H9 (cell line): ENCODE data around the gene NME8. TPM values are rescaled to one million over a fixed set of nuclear protein-coding genes. Genes with fewer than 3 reads are reported as not detected.

Source experiments
- DNase-seq: peaks from one replicate; pipeline ENCODE4 v3.0.0-alpha.2; 2017
- H2AFZ ChIP-seq: one replicate; pipeline ENCODE4 v1.6.1; 2013; ENCODE audit warnings: mild to moderate bottlenecking, low read length, control low read depth, moderate library complexity
- H2AK5ac ChIP-seq: 2 replicates; pipeline ENCODE4 v1.6.1; 2013; ENCODE audit warnings: low read length, control low read depth, mixed read lengths; ENCODE audit not compliant: insufficient read length
- H2BK120ac ChIP-seq: one replicate; pipeline ENCODE4 v1.6.1; 2013; ENCODE audit warnings: low read depth, mild to moderate bottlenecking, low read length, control low read depth, inconsistent platforms; ENCODE audit not compliant: poor library complexity, severe bottlenecking
- H2BK12ac ChIP-seq: 2 replicates; pipeline ENCODE4 v1.6.1; 2013; ENCODE audit warnings: low read length, control low read depth, mixed read lengths, low read depth; ENCODE audit not compliant: insufficient read length
- H2BK15ac ChIP-seq: 2 replicates; pipeline ENCODE4 v1.6.1; 2013; ENCODE audit warnings: low read depth, low read length, control low read depth
- H2BK20ac ChIP-seq: one replicate; pipeline ENCODE4 v1.6.1; 2013; ENCODE audit warnings: low read depth, mild to moderate bottlenecking, low read length, control low read depth, inconsistent platforms; ENCODE audit not compliant: poor library complexity, severe bottlenecking
- H2BK5ac ChIP-seq: 2 replicates; pipeline ENCODE4 v1.6.1; 2013; ENCODE audit warnings: low read length, control low read depth, mixed read lengths; ENCODE audit not compliant: insufficient read length
- H3K14ac ChIP-seq: 2 replicates; pipeline ENCODE4 v1.6.1; 2013; ENCODE audit warnings: low read length, control low read depth; ENCODE audit not compliant: insufficient read depth
- H3K18ac ChIP-seq: 2 replicates; pipeline ENCODE4 v1.6.1; 2013; ENCODE audit warnings: low read depth, mild to moderate bottlenecking, mixed read lengths, low read length, control low read depth; ENCODE audit not compliant: insufficient read length
- H3K23ac ChIP-seq: 2 replicates; pipeline ENCODE4 v1.6.1; 2013; ENCODE audit warnings: low read length, control low read depth, mixed read lengths, low read depth; ENCODE audit not compliant: insufficient read length
- H3K23me2 ChIP-seq: 2 replicates; pipeline ENCODE4 v1.6.1; 2013; ENCODE audit warnings: low read depth, mild to moderate bottlenecking, mixed read lengths, low read length, control low read depth; ENCODE audit not compliant: insufficient read length, poor library complexity, severe bottlenecking
- H3K27ac ChIP-seq: 2 replicates; pipeline ENCODE4 v1.5.1; 2013; ENCODE audit warnings: low read length, control low read depth, mixed read lengths, low read depth; ENCODE audit not compliant: insufficient read length
- H3K27me3 ChIP-seq: 2 replicates; pipeline ENCODE4 v1.6.1; 2013; ENCODE audit warnings: low read length, control low read depth, inconsistent platforms; ENCODE audit not compliant: insufficient read depth
- H3K4ac ChIP-seq: 2 replicates; pipeline ENCODE4 v1.6.1; 2013; ENCODE audit warnings: low read depth, mild to moderate bottlenecking, control low read depth, inconsistent platforms, low read length, moderate library complexity
- H3K4me1 ChIP-seq: 2 replicates; pipeline ENCODE4 v1.6.1; 2013; ENCODE audit warnings: low read length, control low read depth, inconsistent platforms; ENCODE audit not compliant: insufficient read depth
- H3K4me2 ChIP-seq: 2 replicates; pipeline ENCODE4 v1.6.1; 2013; ENCODE audit warnings: low read length, control low read depth, mixed read lengths; ENCODE audit not compliant: insufficient read length, insufficient read depth
- H3K56ac ChIP-seq: 2 replicates; pipeline ENCODE4 v1.6.1; 2013; ENCODE audit warnings: low read depth, mild to moderate bottlenecking, mixed read lengths, low read length, control low read depth; ENCODE audit not compliant: insufficient read length
- H3K79me1 ChIP-seq: 2 replicates; pipeline ENCODE4 v1.6.1; 2013; ENCODE audit warnings: low read depth, mild to moderate bottlenecking, moderate library complexity, low read length, control low read depth, inconsistent platforms; ENCODE audit not compliant: insufficient read depth, poor library complexity, severe bottlenecking
- H3K79me2 ChIP-seq: 2 replicates; pipeline ENCODE4 v1.6.1; 2013; ENCODE audit warnings: low read length, control low read depth, inconsistent platforms; ENCODE audit not compliant: insufficient read depth
- H3K9ac ChIP-seq: 2 replicates; pipeline ENCODE4 v1.6.1; 2013; ENCODE audit warnings: low read length, control low read depth, mixed read lengths; ENCODE audit not compliant: insufficient read length; ENCODE audit errors: extremely low read depth
- H3K9me3 ChIP-seq: one replicate; pipeline ENCODE4 v1.6.1; 2013; ENCODE audit warnings: low read depth, low read length, inconsistent platforms; ENCODE audit not compliant: control insufficient read depth
- H3T11ph ChIP-seq: one replicate; pipeline ENCODE4 v1.6.1; 2013; ENCODE audit warnings: mild to moderate bottlenecking, low read length, control low read depth, inconsistent platforms
- H4K20me1 ChIP-seq: one replicate; pipeline ENCODE4 v1.6.1; 2013; ENCODE audit not compliant: control insufficient read depth, insufficient read length, insufficient read depth
- H4K5ac ChIP-seq: 2 replicates; pipeline ENCODE4 v1.6.1; 2013; ENCODE audit warnings: low read depth, mild to moderate bottlenecking, mixed read lengths, low read length, control low read depth; ENCODE audit not compliant: insufficient read length
- H4K8ac ChIP-seq: replicated peaks from 2 replicates; pipeline ENCODE4 v1.6.1; 2013; ENCODE audit warnings: low read length, control low read depth, mixed read lengths, low read depth; ENCODE audit not compliant: insufficient read length
- H4K91ac ChIP-seq: 2 replicates; pipeline ENCODE4 v1.6.1; 2013; ENCODE audit warnings: low read depth, mild to moderate bottlenecking, moderate library complexity, mixed read lengths, low read length, control low read depth; ENCODE audit not compliant: insufficient read length
- H3K27ac Mint-ChIP-seq, 3 experiments: 2 replicates in 2 of 3; 3 replicates in 1 of 3; pipeline ENCODE4 v1.8.0; 2020 to 2021; ENCODE audit warnings: mixed read lengths in 3 of 3, mild to moderate bottlenecking in 1 of 3, moderate library complexity in 1 of 3
- H3K27me3 Mint-ChIP-seq: 2 replicates; pipeline ENCODE4 v1.8.0; 2021; ENCODE audit warnings: low read depth, mild to moderate bottlenecking, moderate library complexity, mixed read lengths
- H3K36me3 Mint-ChIP-seq, 3 experiments: 2 replicates in 2 of 3; 3 replicates in 1 of 3; pipeline ENCODE4 v1.8.0; 2020 to 2021; ENCODE audit warnings: low read depth in 3 of 3, mixed read lengths in 3 of 3; ENCODE audit not compliant: insufficient read depth in 1 of 3
- H3K4me1 Mint-ChIP-seq, 2 experiments: 2 replicates each; pipeline ENCODE4 v1.8.0; 2020; ENCODE audit warnings: mixed read lengths in 2 of 2
- H3K4me3 Mint-ChIP-seq, 2 experiments: 2 replicates in 1 of 2; 3 replicates in 1 of 2; pipeline ENCODE4 v1.8.0; 2020 to 2021; ENCODE audit warnings: mild to moderate bottlenecking in 2 of 2, mixed read lengths in 2 of 2, moderate library complexity in 1 of 2
- H3K9me3 Mint-ChIP-seq, 2 experiments: 2 replicates in 1 of 2; 3 replicates in 1 of 2; pipeline ENCODE4 v1.8.0; 2020; ENCODE audit warnings: mild to moderate bottlenecking in 2 of 2, mixed read lengths in 2 of 2, moderate library complexity in 1 of 2
- WGBS: extraction: QIAGEN DNeasy Blood & Tissue Kit; methylation state at CpG from one replicate; pipeline ENCODE4 v1.1.7; 2013; ENCODE audit warnings: missing lambda C conversion rate, low lambda C conversion rate, mixed read lengths; ENCODE audit not compliant: insufficient read length; ENCODE audit errors: extremely low coverage; 5-methylcytosine and 5-hydroxymethylcytosine counted together
- total RNA-seq: library from RNA; stranded (reverse); gene quantifications from 2 replicates; pipeline ENCODE4 v1.2.1, GENCODE V29; 2021
- TF ChIP-seq, protein P1 (sequence below): fragments of 200-600 bp; sonication (generic); conservative IDR thresholded peaks from 3 replicates; pipeline ENCODE4 v1.8.0; 2021; ENCODE audit warnings: antibody characterized with exemption, mild to moderate bottlenecking

NME8 gene
- total RNA-seq, 1 experiment from 2014 or later = 0.33 TPM

DNA sequence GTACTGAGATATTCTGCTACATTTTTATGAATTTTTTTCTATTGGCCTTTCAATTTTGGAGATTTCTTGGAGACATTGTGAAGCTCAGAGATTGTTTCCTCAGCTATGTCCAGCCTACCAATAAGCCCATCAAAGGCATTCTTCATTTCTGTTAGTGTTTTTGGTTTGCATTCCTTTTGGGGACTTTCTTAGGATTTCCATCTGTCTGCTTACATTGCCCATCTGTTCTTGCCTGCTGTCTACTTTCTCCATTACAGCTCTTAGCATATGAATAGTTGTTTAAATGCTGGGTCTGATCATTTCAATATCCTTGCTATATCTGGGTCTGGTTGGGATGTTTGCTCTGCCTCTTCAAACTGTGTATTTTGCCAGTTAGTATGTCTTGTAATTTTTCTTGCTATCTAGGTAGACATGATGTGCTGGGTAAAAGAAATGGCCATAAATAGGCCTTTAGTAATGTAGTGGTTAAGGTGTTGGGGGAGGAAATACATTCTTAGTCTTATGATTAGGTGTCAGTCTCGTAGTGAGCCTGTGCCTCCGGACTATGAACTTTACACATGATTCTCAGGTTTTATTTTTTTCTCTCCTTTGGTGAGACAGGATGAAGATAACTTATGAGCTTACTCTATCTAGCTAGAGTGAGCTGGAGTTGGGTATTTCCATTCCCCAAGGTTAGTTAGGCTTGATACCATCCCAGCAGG lies 32.6 kb upstream of the NME8 start:
- no peak overlapping the region for H2BK12ac ChIP-seq
- H3K27ac ChIP-seq = no peak overlapping the region
- no CpG with 5 or more reads among the region's 2 CpGs for WGBS
- no peaks in the 10 kb centered on the region for H3K23me2 ChIP-seq
- no peak overlapping the region for H2AFZ ChIP-seq
- peak overlapping the region in 1 of 3 experiments; percentile 40; a peak in 1 of 7 replicates for H3K27ac Mint-ChIP-seq
- no peak overlapping the region for H3K18ac ChIP-seq
- no peaks in the 10 kb centered on the region for H3K27me3 ChIP-seq
- H3K27me3 Mint-ChIP-seq = no peaks in the 10 kb centered on the region
- H2BK15ac ChIP-seq = no peak overlapping the region
- 0 out of 2 replicates have a peak, but pooled peaks cover 3% of the 10 kb centered on the region for H3K4me1 ChIP-seq
- no peak overlapping the region for H3K4ac ChIP-seq
- no peak overlapping the region for H2BK5ac ChIP-seq
- TF ChIP-seq, protein P1, sequence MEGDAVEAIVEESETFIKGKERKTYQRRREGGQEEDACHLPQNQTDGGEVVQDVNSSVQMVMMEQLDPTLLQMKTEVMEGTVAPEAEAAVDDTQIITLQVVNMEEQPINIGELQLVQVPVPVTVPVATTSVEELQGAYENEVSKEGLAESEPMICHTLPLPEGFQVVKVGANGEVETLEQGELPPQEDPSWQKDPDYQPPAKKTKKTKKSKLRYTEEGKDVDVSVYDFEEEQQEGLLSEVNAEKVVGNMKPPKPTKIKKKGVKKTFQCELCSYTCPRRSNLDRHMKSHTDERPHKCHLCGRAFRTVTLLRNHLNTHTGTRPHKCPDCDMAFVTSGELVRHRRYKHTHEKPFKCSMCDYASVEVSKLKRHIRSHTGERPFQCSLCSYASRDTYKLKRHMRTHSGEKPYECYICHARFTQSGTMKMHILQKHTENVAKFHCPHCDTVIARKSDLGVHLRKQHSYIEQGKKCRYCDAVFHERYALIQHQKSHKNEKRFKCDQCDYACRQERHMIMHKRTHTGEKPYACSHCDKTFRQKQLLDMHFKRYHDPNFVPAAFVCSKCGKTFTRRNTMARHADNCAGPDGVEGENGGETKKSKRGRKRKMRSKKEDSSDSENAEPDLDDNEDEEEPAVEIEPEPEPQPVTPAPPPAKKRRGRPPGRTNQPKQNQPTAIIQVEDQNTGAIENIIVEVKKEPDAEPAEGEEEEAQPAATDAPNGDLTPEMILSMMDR = no peak
- peaks cover 0 to 5% of the 10 kb centered on the region in 2 experiments; a peak in 3 of 5 replicates for H3K9me3 Mint-ChIP-seq
- H3K9me3 ChIP-seq = no peaks in the 10 kb centered on the region
- H3K23ac ChIP-seq = no peak overlapping the region
- DNase-seq = no peak
- no peak overlapping the region for H3T11ph ChIP-seq
- no peak overlapping the region for H3K56ac ChIP-seq
- no peaks in the 10 kb centered on the region for H3K79me2 ChIP-seq
- H4K8ac ChIP-seq = no peak overlapping the region
- peaks cover 0 to 3% (median 2%) of the 10 kb centered on the region in 3 experiments; a peak in 4 of 7 replicates for H3K36me3 Mint-ChIP-seq
- H4K20me1 ChIP-seq = no peaks in the 10 kb centered on the region
- no peak overlapping the region for H2BK120ac ChIP-seq
- no peak overlapping the region for H2AK5ac ChIP-seq
- no peak overlapping the region for H4K5ac ChIP-seq
- no peak overlapping the region for H3K9ac ChIP-seq
- peaks cover 11 to 17% of the 10 kb centered on the region in 2 experiments for H3K4me1 Mint-ChIP-seq
- no peak overlapping the region for H4K91ac ChIP-seq
- no peak overlapping the region for H3K14ac ChIP-seq
- no peak overlapping the region for H3K4me3 Mint-ChIP-seq
- H3K79me1 ChIP-seq = no peaks in the 10 kb centered on the region
- H3K4me2 ChIP-seq = no peak overlapping the region
- no peak overlapping the region for H2BK20ac ChIP-seq
